Calu3 (cell line): ENCODE data around the gene ULK2. TPM values are rescaled to one million over a fixed set of nuclear protein-coding genes. Genes with fewer than 3 reads are reported as not detected.

Experiments
- BruUV-seq: library from RNA; stranded (reverse); fragments of 400-500 nt; replicated peaks from 2 replicates; lab custom pipeline; 2021; lab: Mats Ljungman, UMichigan
- CTCF ChIA-PET: fragments of 300-600 bp; sonication (Branson Sonifier 250); formaldehyde crosslinking; loops from one replicate; lab custom pipeline; 2022; ENCODE audit warnings: antibody characterized with exemption; lab: Charles Lee
- DNase-seq: peaks from one replicate; pipeline ENCODE4 v3.0.0; 2022
- H3K27ac Mint-ChIP-seq: one replicate; pipeline ENCODE4 v1.8.0; 2022; ENCODE audit warnings: mixed read lengths; ENCODE audit not compliant: unreplicated experiment
- H3K27me3 Mint-ChIP-seq: one replicate; pipeline ENCODE4 v1.8.0; 2022; ENCODE audit warnings: mixed read lengths; ENCODE audit not compliant: unreplicated experiment
- H3K36me3 Mint-ChIP-seq: one replicate; pipeline ENCODE4 v1.8.0; 2022; ENCODE audit warnings: mild to moderate bottlenecking, moderate library complexity, mixed read lengths; ENCODE audit not compliant: insufficient read depth, unreplicated experiment
- H3K4me1 Mint-ChIP-seq: one replicate; pipeline ENCODE4 v1.8.0; 2022; ENCODE audit warnings: mild to moderate bottlenecking, low read depth, mixed read lengths; ENCODE audit not compliant: unreplicated experiment
- H3K4me3 Mint-ChIP-seq: one replicate; pipeline ENCODE4 v1.8.0; 2022; ENCODE audit warnings: mild to moderate bottlenecking, low read depth, moderate library complexity, mixed read lengths; ENCODE audit not compliant: unreplicated experiment
- H3K9me3 Mint-ChIP-seq: one replicate; pipeline ENCODE4 v1.8.0; 2022; ENCODE audit warnings: low read depth, mixed read lengths; ENCODE audit not compliant: unreplicated experiment
- intact Hi-C: fragments of 100-400 bp; cut with micrococcal nuclease; formaldehyde crosslinking; loops from one replicate; pipeline ENCODE4 v1.10.0; 2022; ENCODE audit not compliant: unreplicated experiment
- total RNA-seq: library from RNA; stranded (reverse); gene quantifications from 2 replicates; pipeline ENCODE4 v1.2.3, GENCODE V29; 2022
- TF ChIP-seq, protein P1 (sequence below): fragments of 200-600 bp; IDR thresholded peaks from one replicate; pipeline ENCODE4 v1.8.0; 2022; ENCODE audit warnings: antibody characterized with exemption; ENCODE audit not compliant: unreplicated experiment

The ULK2 gene
- total RNA-seq, 1 experiment from 2014 or later: 4.7 TPM

DNA sequence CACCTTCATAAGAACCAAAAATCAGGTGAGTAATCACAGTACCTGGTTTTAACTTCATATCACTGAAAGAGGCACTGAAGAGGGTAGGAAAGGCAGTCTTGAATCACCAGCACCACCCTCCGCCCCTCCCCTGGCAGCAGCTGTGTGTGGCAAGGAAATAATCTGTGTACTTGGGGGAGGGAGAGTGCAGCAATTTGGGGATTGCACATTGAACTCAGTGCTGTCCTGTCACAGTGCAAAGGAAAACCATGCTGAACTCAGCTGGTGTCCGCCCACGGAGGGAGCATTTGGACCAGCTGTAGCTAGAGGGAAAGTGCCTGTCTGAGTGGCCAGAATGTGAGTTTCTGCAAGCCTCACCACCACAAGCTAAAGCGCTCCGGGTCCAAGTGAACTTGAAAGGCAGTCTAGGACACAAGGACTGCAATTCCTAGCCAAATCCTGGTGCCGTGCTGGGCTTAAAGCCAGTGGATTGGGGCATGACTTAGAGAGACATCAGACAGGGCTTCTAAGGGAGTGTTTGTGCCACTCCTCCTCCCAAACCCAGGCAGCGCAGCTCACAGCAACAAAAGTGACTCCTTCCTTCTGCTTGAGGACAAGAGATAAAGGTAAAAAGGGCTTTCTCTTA lies 79.9 kb downstream of the ULK2 start:
- no peaks in the 10 kb centered on the region for H3K4me1 Mint-ChIP-seq
- TF ChIP-seq, protein P1, sequence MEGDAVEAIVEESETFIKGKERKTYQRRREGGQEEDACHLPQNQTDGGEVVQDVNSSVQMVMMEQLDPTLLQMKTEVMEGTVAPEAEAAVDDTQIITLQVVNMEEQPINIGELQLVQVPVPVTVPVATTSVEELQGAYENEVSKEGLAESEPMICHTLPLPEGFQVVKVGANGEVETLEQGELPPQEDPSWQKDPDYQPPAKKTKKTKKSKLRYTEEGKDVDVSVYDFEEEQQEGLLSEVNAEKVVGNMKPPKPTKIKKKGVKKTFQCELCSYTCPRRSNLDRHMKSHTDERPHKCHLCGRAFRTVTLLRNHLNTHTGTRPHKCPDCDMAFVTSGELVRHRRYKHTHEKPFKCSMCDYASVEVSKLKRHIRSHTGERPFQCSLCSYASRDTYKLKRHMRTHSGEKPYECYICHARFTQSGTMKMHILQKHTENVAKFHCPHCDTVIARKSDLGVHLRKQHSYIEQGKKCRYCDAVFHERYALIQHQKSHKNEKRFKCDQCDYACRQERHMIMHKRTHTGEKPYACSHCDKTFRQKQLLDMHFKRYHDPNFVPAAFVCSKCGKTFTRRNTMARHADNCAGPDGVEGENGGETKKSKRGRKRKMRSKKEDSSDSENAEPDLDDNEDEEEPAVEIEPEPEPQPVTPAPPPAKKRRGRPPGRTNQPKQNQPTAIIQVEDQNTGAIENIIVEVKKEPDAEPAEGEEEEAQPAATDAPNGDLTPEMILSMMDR: no peak
- no peak for DNase-seq

GRCh38 chr17:19785854-19786253 lies 81.9 kb downstream of the ULK2 start:
- CTCF ChIA-PET: no interaction called here
- H3K27me3 Mint-ChIP-seq: no peaks in the 10 kb centered on the region
- H3K4me3 Mint-ChIP-seq: no peak overlapping the region
- H3K36me3 Mint-ChIP-seq: no peaks in the 10 kb centered on the region
- DNase-seq: no peak
- H3K9me3 Mint-ChIP-seq: no peaks in the 10 kb centered on the region
- BruUV-seq: no TSS peak
- TF ChIP-seq, protein P1: no peak
- intact Hi-C loops: no loop called here
- no peak overlapping the region for H3K27ac Mint-ChIP-seq
- no peaks in the 10 kb centered on the region for H3K4me1 Mint-ChIP-seq

More for the DNA sequence above, 79.9 kb downstream of the ULK2 start:
- H3K27me3 Mint-ChIP-seq: no peaks in the 10 kb centered on the region
- no peaks in the 10 kb centered on the region for H3K36me3 Mint-ChIP-seq
- no peak overlapping the region for H3K27ac Mint-ChIP-seq
- no peaks in the 10 kb centered on the region for H3K9me3 Mint-ChIP-seq
- no TSS peak for BruUV-seq
- intact Hi-C loops: no loop called here
- no peak overlapping the region for H3K4me3 Mint-ChIP-seq
- CTCF ChIA-PET: no interaction called here

DNA sequence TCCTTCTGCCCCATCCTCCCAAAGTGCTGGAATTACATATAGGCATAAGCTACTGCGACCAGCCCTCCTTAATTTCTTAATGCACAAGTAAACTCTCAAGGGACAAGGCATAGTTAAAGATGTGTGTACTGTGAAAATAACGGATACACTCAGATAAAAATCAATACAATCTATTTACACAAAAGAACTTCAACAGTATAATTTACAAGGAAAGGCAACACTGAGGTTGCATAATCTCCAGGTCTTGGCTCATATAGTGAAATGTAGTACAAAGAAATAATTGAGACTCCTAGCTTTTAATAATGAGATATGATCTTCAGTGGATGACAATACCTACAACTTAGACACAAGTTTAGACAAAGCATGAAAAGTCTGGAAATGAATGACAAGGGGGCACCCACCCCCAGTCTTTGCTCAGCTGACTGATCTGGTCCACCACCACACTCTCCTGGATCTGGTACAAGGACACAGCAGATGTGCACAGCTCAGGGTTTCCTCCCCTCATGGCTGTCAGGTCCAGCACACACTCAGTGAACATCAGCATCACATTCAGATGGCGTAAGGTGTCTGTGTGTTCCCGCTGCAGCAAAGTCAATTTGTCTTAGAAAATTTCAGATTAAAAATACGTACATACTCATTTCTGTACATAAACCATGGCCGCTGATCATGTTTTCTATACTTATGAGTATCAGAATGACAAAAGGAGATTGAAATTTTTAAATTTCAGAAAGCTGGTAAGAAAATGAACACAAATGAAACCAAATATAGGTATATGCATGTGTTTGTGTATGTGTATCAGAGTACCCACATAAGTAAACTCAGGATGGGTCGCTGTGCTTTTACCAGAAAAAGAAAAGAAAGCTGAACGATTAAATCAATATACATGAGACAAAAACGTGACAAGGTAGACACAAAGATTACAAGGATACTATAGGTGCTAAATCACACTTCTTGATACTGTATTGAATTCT lies 86.0 kb downstream of the ULK2 start:
- Mint-ChIP-seq H3K9me3 (no peaks in the 10 kb centered on the region), H3K4me3 (no peak overlapping the region), H3K36me3 (no peaks in the 10 kb centered on the region), H3K27ac (no peak overlapping the region), H3K27me3 (no peaks in the 10 kb centered on the region), H3K4me1 (no peaks in the 10 kb centered on the region)
- CTCF ChIA-PET: no interaction called here
- TF ChIP-seq, protein P1: no peak
- no peak for DNase-seq
- BruUV-seq: no TSS peak
- intact Hi-C loops: no loop called here

DNA sequence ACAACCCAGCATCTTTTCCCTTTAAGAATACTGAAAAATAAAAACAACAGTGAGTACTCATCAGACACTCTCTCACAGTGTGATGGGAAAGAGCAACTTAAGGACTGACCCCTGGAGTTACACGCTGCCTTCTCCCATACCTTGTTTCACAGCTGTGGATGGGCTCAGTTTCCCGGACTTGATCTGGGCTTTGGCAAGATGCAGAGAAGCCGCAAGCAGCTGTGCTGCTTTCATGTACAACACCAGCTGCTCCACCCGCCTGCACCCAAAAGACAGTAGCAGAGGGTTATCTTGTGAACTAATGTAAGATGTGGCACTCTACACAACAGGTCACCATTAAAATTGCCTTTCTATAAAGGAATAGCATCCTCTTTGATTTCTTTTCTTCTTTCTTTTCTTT lies 86.9 kb downstream of the ULK2 start:
- intact Hi-C loops: no loop called here
- no TSS peak for BruUV-seq

More for the DNA sequence above, 86.9 kb downstream of the ULK2 start:
- no peaks in the 10 kb centered on the region for H3K9me3 Mint-ChIP-seq
- no peaks in the 10 kb centered on the region for H3K27me3 Mint-ChIP-seq
- no peak overlapping the region for H3K27ac Mint-ChIP-seq
- TF ChIP-seq, protein P1: no peak
- CTCF ChIA-PET: interaction anchor here (0.7 kb wide), 1 partner anchor 532 kb away, joined by 4 read pairs; no protein-coding TSS in a partner anchor
- DNase-seq: no peak
- H3K4me1 Mint-ChIP-seq: no peaks in the 10 kb centered on the region
- no peak overlapping the region for H3K4me3 Mint-ChIP-seq
- H3K36me3 Mint-ChIP-seq: no peaks in the 10 kb centered on the region
